ENCODE data around the gene MRPL27. TPM values are rescaled to one million over a fixed set of nuclear protein-coding genes. Genes with fewer than 3 reads are reported as not detected.

MRPL27 gene
- total RNA-seq, 1 experiment from 2014 or later = 106 TPM

DNA sequence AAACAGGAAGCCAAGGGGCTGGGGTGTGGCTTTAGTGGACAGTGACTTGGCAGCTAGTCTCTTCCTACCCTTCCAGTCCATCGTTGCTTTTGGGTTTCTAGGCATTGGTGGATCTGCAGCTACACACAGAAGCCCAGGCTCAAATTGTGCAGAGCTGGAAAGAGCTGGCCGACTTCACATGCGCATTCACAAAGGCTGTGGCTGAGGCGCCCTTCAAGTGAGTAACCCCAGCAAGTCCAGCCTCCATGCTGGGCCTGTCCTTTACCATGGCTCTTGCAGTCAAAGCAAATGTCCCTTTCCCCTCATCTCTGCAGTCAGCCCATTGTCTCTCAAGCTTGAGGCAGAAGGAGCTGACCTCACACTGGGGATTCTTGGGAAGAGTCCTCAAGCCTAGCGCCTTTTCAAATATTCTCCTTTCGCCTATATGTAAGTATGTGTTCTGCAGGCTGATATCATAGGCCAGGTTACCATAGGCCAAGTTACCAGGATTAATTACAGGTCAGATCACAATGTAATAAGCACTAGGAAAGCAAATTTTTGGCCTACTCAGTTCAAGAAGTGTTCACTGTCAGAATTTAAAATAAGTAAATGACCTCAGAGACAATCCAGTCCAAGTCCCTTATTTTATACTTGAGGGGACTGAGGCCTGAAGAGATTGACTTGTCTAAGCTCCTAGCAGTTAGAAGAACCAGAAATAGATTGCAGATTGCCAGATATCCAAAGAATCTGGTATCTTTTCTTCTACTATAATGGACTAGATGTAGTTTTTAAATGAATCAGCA is 6.6 kb upstream of the MRPL27 start:
- Histone ChIP-seq H3K27ac (ENCODE audit: low read depth, low read length) (no peak overlapping the region), H3K9me2 (ENCODE audit: insufficient read depth) (no peaks in the 10 kb centered on the region), H2AFZ (ENCODE audit: low read depth, low read length, poor library complexity, severe bottlenecking) (no peak overlapping the region), H3K9ac (ENCODE audit: low read length) (no peak overlapping the region), H3K4me2 (ENCODE audit: low read length) (no peak overlapping the region), H3K9me3 (ENCODE audit: control insufficient read depth in 1 of 2, insufficient read depth in 1 of 2, low read depth in 1 of 2, low read length in 2 of 2) (no peaks in the 10 kb centered on the region), H3K79me2 (ENCODE audit: insufficient read depth, low read length) (peaks cover 6% of the 10 kb centered on the region; the same call in 1 of the 2 replicates), H3K4me1 (ENCODE audit: control insufficient read depth in 1 of 2, insufficient read depth in 2 of 2, low read length in 2 of 2) (no peaks in the 10 kb centered on the region), H4K20me1 (ENCODE audit: insufficient read depth) (no peaks in the 10 kb centered on the region), H3K36me3 (ENCODE audit: control insufficient read depth in 1 of 2, insufficient read depth in 2 of 2, low read length in 2 of 2) (peaks cover 33 to 57% of the 10 kb centered on the region in 2 experiments), H3K4me3 (replicated peaks in 1 of 2; ENCODE audit: low read depth in 1 of 2, low read length in 2 of 2) (no peak overlapping the region), H3K27me3 (ENCODE audit: insufficient read depth, low read length) (no peaks in the 10 kb centered on the region)
- ChIA-PET RAD21 (ENCODE audit: low non-redundant PET in 1 of 2, low total read pairs in 2 of 2, uncharacterized antibody in 2 of 2, unreplicated experiment in 2 of 2) (no interaction called here), CTCF (interaction anchor here (1.6 kb wide), 1 partner anchor 18 kb away, joined by 6 read pairs; the partner anchor contains the start of gene LRRC59), POLR2A (interaction anchor here (1.1 kb wide), 1 partner anchor 17 kb away, joined by 4 read pairs; no protein-coding TSS in a partner anchor)
- no TSS peak for BruUV-seq (replicated peaks)
- ATAC-seq = no peak
- intact Hi-C loops (cut with micrococcal nuclease) = no loop called here
- no peak for DNase-seq (ENCODE audit: low read depth, low spot score)
- no peak for TF ChIP-seq CBX3 (IDR thresholded peaks at IDR 0.05; ENCODE audit: low read depth)
- no peak for TF ChIP-seq SP1 (IDR thresholded peaks at IDR 0.05; ENCODE audit: low read depth)
- TF ChIP-seq YY1 (IDR thresholded peaks at IDR 0.05; ENCODE audit: extremely low read depth, insufficient replicate concordance, low read depth, low read length) = no peak
- TF ChIP-seq SIN3A (IDR thresholded peaks at IDR 0.05; ENCODE audit: low read depth) = no peak
- no peak for TF ChIP-seq JUND (IDR thresholded peaks at IDR 0.05)
- TF ChIP-seq, protein P1, sequence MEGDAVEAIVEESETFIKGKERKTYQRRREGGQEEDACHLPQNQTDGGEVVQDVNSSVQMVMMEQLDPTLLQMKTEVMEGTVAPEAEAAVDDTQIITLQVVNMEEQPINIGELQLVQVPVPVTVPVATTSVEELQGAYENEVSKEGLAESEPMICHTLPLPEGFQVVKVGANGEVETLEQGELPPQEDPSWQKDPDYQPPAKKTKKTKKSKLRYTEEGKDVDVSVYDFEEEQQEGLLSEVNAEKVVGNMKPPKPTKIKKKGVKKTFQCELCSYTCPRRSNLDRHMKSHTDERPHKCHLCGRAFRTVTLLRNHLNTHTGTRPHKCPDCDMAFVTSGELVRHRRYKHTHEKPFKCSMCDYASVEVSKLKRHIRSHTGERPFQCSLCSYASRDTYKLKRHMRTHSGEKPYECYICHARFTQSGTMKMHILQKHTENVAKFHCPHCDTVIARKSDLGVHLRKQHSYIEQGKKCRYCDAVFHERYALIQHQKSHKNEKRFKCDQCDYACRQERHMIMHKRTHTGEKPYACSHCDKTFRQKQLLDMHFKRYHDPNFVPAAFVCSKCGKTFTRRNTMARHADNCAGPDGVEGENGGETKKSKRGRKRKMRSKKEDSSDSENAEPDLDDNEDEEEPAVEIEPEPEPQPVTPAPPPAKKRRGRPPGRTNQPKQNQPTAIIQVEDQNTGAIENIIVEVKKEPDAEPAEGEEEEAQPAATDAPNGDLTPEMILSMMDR (IDR thresholded peaks at IDR 0.05 in 2 of 3, conservative IDR thresholded peaks at IDR 0.05 in 1 of 3; ENCODE audit: borderline replicate concordance in 1 of 3, insufficient read depth in 1 of 3, low read depth in 2 of 3, low read length in 2 of 3) = no peak
- TF ChIP-seq EZH2phosphoT487 (IDR thresholded peaks at IDR 0.05; ENCODE audit: borderline replicate concordance) = no peak
- no peak for TF ChIP-seq RAD21 (IDR thresholded peaks at IDR 0.05; ENCODE audit: low read depth)
- TF ChIP-seq, protein P2, sequence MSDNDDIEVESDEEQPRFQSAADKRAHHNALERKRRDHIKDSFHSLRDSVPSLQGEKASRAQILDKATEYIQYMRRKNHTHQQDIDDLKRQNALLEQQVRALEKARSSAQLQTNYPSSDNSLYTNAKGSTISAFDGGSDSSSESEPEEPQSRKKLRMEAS (IDR thresholded peaks at IDR 0.05) = no peak
- TF ChIP-seq ATF3 (IDR thresholded peaks at IDR 0.05) = no peak
- TF ChIP-seq, protein P3, sequence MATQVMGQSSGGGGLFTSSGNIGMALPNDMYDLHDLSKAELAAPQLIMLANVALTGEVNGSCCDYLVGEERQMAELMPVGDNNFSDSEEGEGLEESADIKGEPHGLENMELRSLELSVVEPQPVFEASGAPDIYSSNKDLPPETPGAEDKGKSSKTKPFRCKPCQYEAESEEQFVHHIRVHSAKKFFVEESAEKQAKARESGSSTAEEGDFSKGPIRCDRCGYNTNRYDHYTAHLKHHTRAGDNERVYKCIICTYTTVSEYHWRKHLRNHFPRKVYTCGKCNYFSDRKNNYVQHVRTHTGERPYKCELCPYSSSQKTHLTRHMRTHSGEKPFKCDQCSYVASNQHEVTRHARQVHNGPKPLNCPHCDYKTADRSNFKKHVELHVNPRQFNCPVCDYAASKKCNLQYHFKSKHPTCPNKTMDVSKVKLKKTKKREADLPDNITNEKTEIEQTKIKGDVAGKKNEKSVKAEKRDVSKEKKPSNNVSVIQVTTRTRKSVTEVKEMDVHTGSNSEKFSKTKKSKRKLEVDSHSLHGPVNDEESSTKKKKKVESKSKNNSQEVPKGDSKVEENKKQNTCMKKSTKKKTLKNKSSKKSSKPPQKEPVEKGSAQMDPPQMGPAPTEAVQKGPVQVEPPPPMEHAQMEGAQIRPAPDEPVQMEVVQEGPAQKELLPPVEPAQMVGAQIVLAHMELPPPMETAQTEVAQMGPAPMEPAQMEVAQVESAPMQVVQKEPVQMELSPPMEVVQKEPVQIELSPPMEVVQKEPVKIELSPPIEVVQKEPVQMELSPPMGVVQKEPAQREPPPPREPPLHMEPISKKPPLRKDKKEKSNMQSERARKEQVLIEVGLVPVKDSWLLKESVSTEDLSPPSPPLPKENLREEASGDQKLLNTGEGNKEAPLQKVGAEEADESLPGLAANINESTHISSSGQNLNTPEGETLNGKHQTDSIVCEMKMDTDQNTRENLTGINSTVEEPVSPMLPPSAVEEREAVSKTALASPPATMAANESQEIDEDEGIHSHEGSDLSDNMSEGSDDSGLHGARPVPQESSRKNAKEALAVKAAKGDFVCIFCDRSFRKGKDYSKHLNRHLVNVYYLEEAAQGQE (IDR thresholded peaks at IDR 0.05; ENCODE audit: low read depth) = no peak

All from HCT116 (cell line).